ENCODE measurements around the gene IGF2BP2.

DNA sequence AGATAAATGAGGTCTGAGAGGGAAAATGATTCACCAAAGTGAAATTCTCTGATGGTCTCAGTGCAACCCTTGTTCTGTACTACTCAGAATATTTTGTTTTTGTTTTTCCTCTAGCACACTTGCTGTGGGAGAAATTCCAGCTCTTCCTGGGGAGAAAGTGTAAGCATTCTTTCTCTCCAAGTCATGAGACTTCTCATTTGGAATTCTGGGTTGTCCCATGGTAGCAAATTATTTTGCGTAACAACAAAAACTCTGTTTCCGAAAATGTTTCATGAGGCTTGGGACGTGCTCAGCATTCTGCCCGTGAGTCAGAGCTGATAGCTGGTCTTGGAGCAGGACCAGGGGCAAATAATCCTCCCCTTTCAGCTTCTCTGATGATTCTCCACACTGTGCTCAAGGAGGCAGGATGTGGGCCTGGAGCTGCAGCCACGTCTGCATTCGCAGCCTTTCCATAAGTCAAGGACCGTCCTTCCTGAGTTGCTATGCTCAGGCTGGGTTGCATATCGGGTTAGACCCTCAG lies 168.5 kb downstream of the IGF2BP2 start:
- TF ChIP-seq, protein P1, sequence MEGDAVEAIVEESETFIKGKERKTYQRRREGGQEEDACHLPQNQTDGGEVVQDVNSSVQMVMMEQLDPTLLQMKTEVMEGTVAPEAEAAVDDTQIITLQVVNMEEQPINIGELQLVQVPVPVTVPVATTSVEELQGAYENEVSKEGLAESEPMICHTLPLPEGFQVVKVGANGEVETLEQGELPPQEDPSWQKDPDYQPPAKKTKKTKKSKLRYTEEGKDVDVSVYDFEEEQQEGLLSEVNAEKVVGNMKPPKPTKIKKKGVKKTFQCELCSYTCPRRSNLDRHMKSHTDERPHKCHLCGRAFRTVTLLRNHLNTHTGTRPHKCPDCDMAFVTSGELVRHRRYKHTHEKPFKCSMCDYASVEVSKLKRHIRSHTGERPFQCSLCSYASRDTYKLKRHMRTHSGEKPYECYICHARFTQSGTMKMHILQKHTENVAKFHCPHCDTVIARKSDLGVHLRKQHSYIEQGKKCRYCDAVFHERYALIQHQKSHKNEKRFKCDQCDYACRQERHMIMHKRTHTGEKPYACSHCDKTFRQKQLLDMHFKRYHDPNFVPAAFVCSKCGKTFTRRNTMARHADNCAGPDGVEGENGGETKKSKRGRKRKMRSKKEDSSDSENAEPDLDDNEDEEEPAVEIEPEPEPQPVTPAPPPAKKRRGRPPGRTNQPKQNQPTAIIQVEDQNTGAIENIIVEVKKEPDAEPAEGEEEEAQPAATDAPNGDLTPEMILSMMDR (IDR thresholded peaks at IDR 0.05; ENCODE audit: poor library complexity), result no peak
- no peak for TF ChIP-seq EZH2 (IDR thresholded peaks at IDR 0.05; ENCODE audit: borderline replicate concordance)

Data from hepatocyte (in vitro differentiated cells).